Activated CD4-positive, alpha-beta T cell treated with anti-CD3 and anti-CD28 coated beads for 36 hours (primary cell): ENCODE data around the gene IKZF3. TPM values are rescaled to one million over a fixed set of nuclear protein-coding genes. Genes with fewer than 3 reads are reported as not detected.
A peak's percentile ranks its signal among the peaks of the same experiment; 100 is the strongest.

Experiments used
- ATAC-seq: fragments of 200-7000 bp; cut with Tn5 transposase; one replicate; pipeline ENCODE4 v1.10.0; 2021; ENCODE audit warnings: mild to moderate bottlenecking, moderate library complexity
- CTCF ChIA-PET: fragments of 350-600 bp; sonication (Branson Sonifier 250); formaldehyde crosslinking; loops from one replicate; lab custom pipeline; 2021; ENCODE audit warnings: antibody characterized with exemption; lab: Charles Lee
- POLR2A ChIA-PET: fragments of 350-600 bp; sonication (Branson Sonifier 250); formaldehyde crosslinking; loops from one replicate; lab custom pipeline; 2021; ENCODE audit warnings: antibody characterized with exemption, inconsistent platforms; lab: Charles Lee
- DNase-seq: peaks from one replicate; pipeline ENCODE4 v3.0.0-alpha.2; 2020
- H3K27ac Mint-ChIP-seq: one replicate; pipeline ENCODE4 v1.8.0; 2021; ENCODE audit warnings: mixed read lengths
- H3K27me3 Mint-ChIP-seq: one replicate; pipeline ENCODE4 v1.8.0; 2021; ENCODE audit warnings: mixed read lengths
- H3K36me3 Mint-ChIP-seq: one replicate; pipeline ENCODE4 v1.8.0; 2021; ENCODE audit warnings: low read depth, mixed read lengths
- H3K4me1 Mint-ChIP-seq: one replicate; pipeline ENCODE4 v1.8.0; 2021; ENCODE audit warnings: mixed read lengths
- H3K4me3 Mint-ChIP-seq: one replicate; pipeline ENCODE4 v1.8.0; 2021; ENCODE audit warnings: mild to moderate bottlenecking, moderate library complexity, mixed read lengths
- H3K9me3 Mint-ChIP-seq: one replicate; pipeline ENCODE4 v1.8.0; 2021; ENCODE audit warnings: low read depth, mixed read lengths
- intact Hi-C, 2 experiments: fragments of 100-400 bp; cut with DNase I in 1 of 2; cut with micrococcal nuclease in 1 of 2; formaldehyde crosslinking; loops; one replicate each; pipeline versions ENCODE4 v1.14.2 to v1.15.1; 2022 to 2024; cut with DNase I, micrococcal nuclease
- total RNA-seq, 2 experiments: library from RNA; stranded (reverse); gene quantifications; one replicate each; pipeline ENCODE4 v1.2.3, GENCODE V29; 2021

Gene IKZF3
- total RNA-seq, 2 experiments from 2014 or later, result 37.6 to 50.4 TPM

GRCh38 chr17:39800540-39800939, 63.6 kb downstream of the IKZF3 start:
- Mint-ChIP-seq H3K27ac (peak overlapping the region; percentile 83), H3K9me3 (no peaks in the 10 kb centered on the region), H3K36me3 (peaks cover 26% of the 10 kb centered on the region), H3K4me3 (peak overlapping the region; percentile 12), H3K4me1 (peaks cover 54% of the 10 kb centered on the region), H3K27me3 (no peaks in the 10 kb centered on the region)
- ChIA-PET CTCF (interaction anchor here (0.9 to 1.3 kb wide), 4 partner anchors 10 to 179 kb away, joined by 3 to 5 read pairs (median 3); no protein-coding TSS in a partner anchor), POLR2A (interaction anchor here (0.6 kb wide), 1 partner anchor 45 kb away, joined by 3 read pairs; no protein-coding TSS in a partner anchor)
- ATAC-seq, result peak; percentile 100
- intact Hi-C loops, result loop anchor here in 1 of 2 experiments (1.0 kb wide), 1 partner anchor 13 kb away; no protein-coding TSS in a partner anchor
- DNase-seq, result peak; percentile 69

- ATAC-seq, result no peak
Measured at GRCh38 chr17:39799395-39799794, 64.7 kb downstream of the IKZF3 start.

GRCh38 chr17:39794249-39794970, 69.7 kb downstream of the IKZF3 start:
- H3K27ac Mint-ChIP-seq, result peak overlapping the region; percentile 82
- DNase-seq (peak; percentile 33), ATAC-seq (peak; percentile 14)
- H3K27me3 Mint-ChIP-seq, result no peaks in the 10 kb centered on the region
- H3K36me3 Mint-ChIP-seq, result peaks cover 39% of the 10 kb centered on the region
- POLR2A ChIA-PET, result no interaction called here
- no peak overlapping the region for H3K4me3 Mint-ChIP-seq
- H3K9me3 Mint-ChIP-seq, result no peaks in the 10 kb centered on the region
- H3K4me1 Mint-ChIP-seq, result peaks cover 76% of the 10 kb centered on the region
- intact Hi-C loops, result loop anchor here in 1 of 2 experiments (5.0 kb wide), 1 partner anchor 37 kb away; no protein-coding TSS in a partner anchor
- CTCF ChIA-PET, result interaction anchor here (0.7 to 1.7 kb wide), 3 partner anchors 18 to 70 kb away, joined by 3 to 4 read pairs (median 4); partner anchors contain the start of gene IKZF3

More at GRCh38 chr17:39799395-39799794, 64.7 kb downstream of the IKZF3 start:
- Mint-ChIP-seq H3K36me3 (peaks cover 23% of the 10 kb centered on the region), H3K4me1 (peaks cover 55% of the 10 kb centered on the region), H3K27ac (peak overlapping the region; percentile 33), H3K9me3 (no peaks in the 10 kb centered on the region), H3K27me3 (no peaks in the 10 kb centered on the region), H3K4me3 (no peak overlapping the region)
- intact Hi-C loops, result no loop called here
- DNase-seq, result no peak
- ChIA-PET POLR2A (no interaction called here), CTCF (no interaction called here)

- intact Hi-C loops, result loop anchor here in 1 of 2 experiments (2.0 to 5.0 kb wide), 2 partner anchors 25 to 36 kb away; no protein-coding TSS in a partner anchor
- ATAC-seq (no peak), DNase-seq (no peak)
- H3K9me3 Mint-ChIP-seq, result no peaks in the 10 kb centered on the region
- peak overlapping the region; percentile 84 for H3K27ac Mint-ChIP-seq
- peaks cover 67% of the 10 kb centered on the region for H3K4me1 Mint-ChIP-seq
- peaks cover 45% of the 10 kb centered on the region for H3K36me3 Mint-ChIP-seq
- ChIA-PET POLR2A (interaction anchor here (0.6 to 2.4 kb wide), 8 partner anchors 11 to 63 kb away, joined by 3 to 17 read pairs (median 3); partner anchors contain the start of gene MIEN1), CTCF (interaction anchor here (0.8 to 1.8 kb wide), 14 partner anchors 8 to 172 kb away, joined by 3 to 7 read pairs (median 5); partner anchors contain the start of gene IKZF3)
- peak overlapping the region; percentile 22 for H3K4me3 Mint-ChIP-seq
- H3K27me3 Mint-ChIP-seq, result no peaks in the 10 kb centered on the region
Measured at GRCh38 chr17:39793301-39793872, 70.7 kb downstream of the IKZF3 start.

GRCh38 chr17:39792526-39793221, 71.4 kb downstream of the IKZF3 start:
- ATAC-seq, result peak; percentile 47
- CTCF ChIA-PET, result interaction anchor here (0.5 to 1.8 kb wide), 17 partner anchors 9 to 341 kb away, joined by 3 to 7 read pairs (median 5); partner anchors contain the start of genes IKZF3 and MED1
- POLR2A ChIA-PET, result interaction anchor here (0.6 to 2.4 kb wide), 8 partner anchors 11 to 62 kb away, joined by 3 to 17 read pairs (median 3); partner anchors contain the start of gene MIEN1

GRCh38 chr17:39791111-39791992, 72.8 kb downstream of the IKZF3 start:
- peaks cover 69% of the 10 kb centered on the region for H3K4me1 Mint-ChIP-seq
- no peaks in the 10 kb centered on the region for H3K9me3 Mint-ChIP-seq
- POLR2A ChIA-PET, result interaction anchor here (0.6 to 2.4 kb wide), 8 partner anchors 14 to 363 kb away, joined by 3 to 17 read pairs (median 4); no protein-coding TSS in a partner anchor
- peaks cover 55% of the 10 kb centered on the region for H3K36me3 Mint-ChIP-seq
- CTCF ChIA-PET, result interaction anchor here (0.6 to 1.4 kb wide), 6 partner anchors 14 to 168 kb away, joined by 3 to 10 read pairs (median 4); no protein-coding TSS in a partner anchor
- H3K27ac Mint-ChIP-seq, result peak overlapping the region; percentile 83
- DNase-seq, result peak; percentile 77
- peak; percentile 89 for ATAC-seq
- no peaks in the 10 kb centered on the region for H3K27me3 Mint-ChIP-seq
- intact Hi-C loops, result loop anchor here (1.0 to 5.0 kb wide), 7 partner anchors 13 to 305 kb away; partner anchors contain the start of gene IKZF3 (in 1 of the 2)
- H3K4me3 Mint-ChIP-seq, result no peak overlapping the region

More at GRCh38 chr17:39792526-39793221, 71.4 kb downstream of the IKZF3 start:
- H3K36me3 Mint-ChIP-seq, result peaks cover 48% of the 10 kb centered on the region
- intact Hi-C loops, result loop anchor here in 1 of 2 experiments (1.0 to 5.0 kb wide), 3 partner anchors 26 to 75 kb away; no protein-coding TSS in a partner anchor
- no peak for DNase-seq
- H3K27ac Mint-ChIP-seq, result peak overlapping the region; percentile 84
- no peaks in the 10 kb centered on the region for H3K27me3 Mint-ChIP-seq
- peak overlapping the region; percentile 20 for H3K4me3 Mint-ChIP-seq
- peaks cover 65% of the 10 kb centered on the region for H3K4me1 Mint-ChIP-seq
- no peaks in the 10 kb centered on the region for H3K9me3 Mint-ChIP-seq

GRCh38 chr17:39787743-39788484, 76.2 kb downstream of the IKZF3 start:
- Mint-ChIP-seq H3K36me3 (peaks cover 70% of the 10 kb centered on the region), H3K4me1 (peaks cover 62% of the 10 kb centered on the region), H3K4me3 (no peak overlapping the region), H3K27me3 (no peaks in the 10 kb centered on the region), H3K9me3 (no peaks in the 10 kb centered on the region), H3K27ac (no peak overlapping the region)
- ChIA-PET POLR2A (no interaction called here), CTCF (no interaction called here)
- no peak for ATAC-seq
- DNase-seq, result no peak
- intact Hi-C loops, result no loop called here

- Mint-ChIP-seq H3K27me3 (no peaks in the 10 kb centered on the region), H3K4me3 (no peak overlapping the region), H3K36me3 (peaks cover 70% of the 10 kb centered on the region), H3K9me3 (no peaks in the 10 kb centered on the region), H3K4me1 (peaks cover 62% of the 10 kb centered on the region), H3K27ac (no peak overlapping the region)
- CTCF ChIA-PET, result no interaction called here
- POLR2A ChIA-PET, result no interaction called here
- ATAC-seq (no peak), DNase-seq (no peak)
- intact Hi-C loops, result no loop called here
Measured at GRCh38 chr17:39787041-39787440, 77.1 kb downstream of the IKZF3 start.

GRCh38 chr17:39782980-39783379, 81.1 kb downstream of the IKZF3 start:
- DNase-seq, result no peak
- intact Hi-C loops, result no loop called here
- no peak overlapping the region for H3K4me3 Mint-ChIP-seq
- ChIA-PET CTCF (interaction anchor here (1.2 kb wide), 1 partner anchor 24 kb away, joined by 3 read pairs; no protein-coding TSS in a partner anchor), POLR2A (interaction anchor here (1.6 kb wide), 1 partner anchor 10 kb away, joined by 6 read pairs; no protein-coding TSS in a partner anchor)
- H3K4me1 Mint-ChIP-seq, result peaks cover 68% of the 10 kb centered on the region
- no peaks in the 10 kb centered on the region for H3K9me3 Mint-ChIP-seq
- peaks cover 58% of the 10 kb centered on the region for H3K36me3 Mint-ChIP-seq
- peak overlapping the region; percentile 1 for H3K27ac Mint-ChIP-seq
- no peak for ATAC-seq
- H3K27me3 Mint-ChIP-seq, result no peaks in the 10 kb centered on the region
